COLO668 (cell line): ENCODE measurements around the gene HLA-A.

Experiments used
- DNase-seq: peaks from one replicate; lab custom pipeline; 2025; ENCODE audit not compliant: unreplicated experiment; lab: John Stamatoyannopoulos, UW

Gene HLA-A

GRCh38 chr6:29933955-29934354 is 8.4 kb upstream of the HLA-A start:
- no peak for DNase-seq

- no peak for DNase-seq
Measured at GRCh38 chr6:29935273-29935955, 6.9 kb upstream of the HLA-A start.

- DNase-seq, result no peak
Measured at GRCh38 chr6:29938746-29939508, 3.4 kb upstream of the HLA-A start.

GRCh38 chr6:29941016-29941415 is 1.3 kb upstream of the HLA-A start:
- no peak for DNase-seq

GRCh38 chr6:29941471-29941870 is 861 bp upstream of the HLA-A start:
- DNase-seq, result no peak

GRCh38 chr6:29941916-29942274 is 437 bp upstream of the HLA-A start:
- DNase-seq, result no peak

- DNase-seq, result peak; percentile 10
Measured at GRCh38 chr6:29943053-29943966, 978 bp downstream of the HLA-A start.

GRCh38 chr6:29945281-29945820 is 3.0 kb downstream of the HLA-A start:
- no peak for DNase-seq

- no peak for DNase-seq
Measured at GRCh38 chr6:29946223-29947076, 4.1 kb downstream of the HLA-A start.

GRCh38 chr6:29947077-29947980 is 5.0 kb downstream of the HLA-A start:
- no peak for DNase-seq

- DNase-seq, result no peak
Measured at GRCh38 chr6:29948277-29948676, 5.9 kb downstream of the HLA-A start.

GRCh38 chr6:29949934-29950333 is 7.6 kb downstream of the HLA-A start:
- no peak for DNase-seq

- DNase-seq, result no peak
Measured at GRCh38 chr6:29951882-29952281, 9.6 kb downstream of the HLA-A start.

GRCh38 chr6:29953001-29953441 is 10.7 kb downstream of the HLA-A start:
- DNase-seq, result no peak

GRCh38 chr6:29953686-29954085 is 11.4 kb downstream of the HLA-A start:
- DNase-seq, result no peak

GRCh38 chr6:29954272-29954671 is 11.9 kb downstream of the HLA-A start:
- DNase-seq, result no peak

GRCh38 chr6:29955783-29956182 is 13.5 kb downstream of the HLA-A start:
- DNase-seq, result no peak

GRCh38 chr6:29956518-29956917 is 14.2 kb downstream of the HLA-A start:
- DNase-seq, result no peak

GRCh38 chr6:29958046-29958445 is 15.7 kb downstream of the HLA-A start:
- no peak for DNase-seq
